ENCODE results near the gene SOX6.

- TF ChIP-seq POLR2A (IDR thresholded peaks at IDR 0.05; ENCODE audit: low read depth, low read length) (no peak), POU2F2 (IDR thresholded peaks at IDR 0.05; ENCODE audit: low read depth, low read length) (no peak), POLR2AphosphoS5 (IDR thresholded peaks at IDR 0.05; ENCODE audit: low read depth, low read length) (no peak), TAF1 (IDR thresholded peaks at IDR 0.05; ENCODE audit: low read depth, low read length) (no peak), SPI1 (IDR thresholded peaks at IDR 0.05; ENCODE audit: low read depth, low read length) (no peak), PAX5 (IDR thresholded peaks at IDR 0.05; ENCODE audit: insufficient read depth, low read length, severe bottlenecking) (no peak)
Observed at GRCh38 chr11:16091862-16092261, 264.5 kb downstream of the SOX6 start.

Measured in GM12891 (cell line).